ENCODE data around the gene FCN2.

Gene FCN2

DNA sequence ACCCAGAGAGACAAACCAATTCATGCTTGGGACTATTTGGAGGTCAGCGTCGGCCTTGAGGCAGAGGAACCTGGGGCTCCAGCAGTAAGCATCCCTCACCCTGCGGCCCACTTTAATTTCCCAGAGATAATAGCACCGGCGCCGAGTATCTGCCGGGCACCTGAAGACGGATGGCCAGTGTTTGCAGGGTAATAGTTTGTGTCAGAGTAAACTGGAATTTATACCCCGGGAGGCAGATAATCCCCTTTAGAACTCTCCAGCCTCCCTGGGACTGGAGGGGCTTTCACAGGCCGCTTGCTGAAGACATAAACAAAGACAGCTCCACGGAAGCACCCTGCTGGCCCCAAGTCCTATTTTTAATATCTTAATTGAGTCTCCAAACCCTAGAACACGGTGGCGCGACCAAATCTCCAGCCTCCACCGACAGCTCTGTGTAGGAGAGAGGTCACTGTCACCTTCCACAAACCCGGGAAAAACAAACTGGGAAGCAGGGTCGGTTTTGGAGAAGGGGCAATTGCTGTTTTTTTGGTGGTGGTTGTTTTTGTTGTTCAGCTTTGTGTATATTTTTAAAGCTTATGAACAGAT lies 54.5 kb downstream of the FCN2 start:
- DNase-seq: no peak

DNA sequence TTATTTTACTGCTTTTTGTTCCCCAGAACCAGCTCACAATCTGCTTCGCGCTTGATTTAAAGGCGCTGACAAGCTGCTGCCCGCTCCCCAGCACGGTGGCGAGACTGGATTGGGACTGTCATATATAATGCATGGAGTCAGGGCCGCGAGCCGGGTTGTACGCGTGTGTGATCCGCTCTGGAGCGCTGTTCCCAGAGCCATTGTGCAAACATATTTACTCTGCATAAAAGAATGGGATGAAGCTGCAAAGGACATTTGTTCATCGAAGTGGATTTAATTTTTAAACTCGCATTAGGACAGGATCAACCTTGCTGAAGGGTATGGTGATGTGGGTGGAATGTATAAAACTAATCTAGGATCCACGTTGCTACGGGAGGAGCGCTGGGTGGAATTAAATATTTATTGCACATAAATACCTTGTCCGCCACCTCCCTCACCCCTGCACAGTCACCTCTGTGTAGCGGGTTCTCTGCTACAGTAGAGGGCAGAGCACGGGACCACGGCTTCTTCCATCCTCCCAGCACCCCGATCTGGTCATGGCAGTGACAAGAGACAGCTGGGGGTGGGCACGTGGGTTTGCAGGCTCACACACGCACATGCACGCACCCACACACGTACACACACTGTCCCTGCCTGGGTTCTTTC lies 55.2 kb downstream of the FCN2 start:
- no peak for DNase-seq

DNA sequence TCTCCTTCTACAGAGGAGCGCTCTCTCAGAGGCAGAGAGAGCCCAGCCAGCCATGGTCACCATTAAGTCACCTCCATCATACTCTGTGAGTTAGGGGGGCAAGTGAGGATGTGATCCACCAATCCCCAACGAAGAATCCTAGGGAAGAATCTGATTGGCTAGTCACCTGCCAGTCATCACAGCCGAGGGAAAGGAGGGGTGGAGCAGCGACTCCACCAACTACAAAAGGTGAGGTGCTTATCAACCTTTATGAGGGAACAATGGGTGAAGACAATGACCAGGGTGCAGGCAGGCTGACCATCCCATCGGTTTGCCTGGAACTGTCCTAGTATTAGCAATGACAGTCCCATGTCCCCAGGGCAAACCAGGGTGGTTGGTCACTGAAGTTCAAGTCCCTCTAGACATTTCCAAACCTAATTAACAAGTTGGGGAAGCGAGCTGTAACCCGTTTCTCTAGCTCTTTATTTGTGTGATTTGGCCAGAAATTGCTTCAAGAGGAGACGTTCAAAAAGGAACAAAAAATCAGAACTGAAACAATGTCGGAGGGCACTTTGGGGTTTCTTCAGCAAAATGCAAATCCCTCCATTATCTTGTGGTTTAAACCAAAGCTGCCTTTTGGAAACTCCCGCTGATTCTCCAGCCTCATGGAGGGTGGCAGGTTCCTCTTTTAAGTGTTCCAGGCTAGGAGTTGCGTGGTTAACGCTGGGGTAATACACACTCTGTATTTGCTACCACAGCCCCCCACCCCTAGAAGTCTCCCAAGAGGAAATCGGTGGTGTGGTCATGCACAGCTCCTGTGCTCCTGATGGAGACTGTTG lies 55.9 kb downstream of the FCN2 start:
- DNase-seq: no peak

Measured in NCI-H1105 treated with DMSO at 0.1 percent for 48 hours (cell line).